ENCODE results near the gene SERHL2.
"Not testable (repeated sequence)": the region's sequence is repeated elsewhere in the genome, so short reads cannot be mapped to it uniquely, and the experiment has no call there.

Gene SERHL2

DNA sequence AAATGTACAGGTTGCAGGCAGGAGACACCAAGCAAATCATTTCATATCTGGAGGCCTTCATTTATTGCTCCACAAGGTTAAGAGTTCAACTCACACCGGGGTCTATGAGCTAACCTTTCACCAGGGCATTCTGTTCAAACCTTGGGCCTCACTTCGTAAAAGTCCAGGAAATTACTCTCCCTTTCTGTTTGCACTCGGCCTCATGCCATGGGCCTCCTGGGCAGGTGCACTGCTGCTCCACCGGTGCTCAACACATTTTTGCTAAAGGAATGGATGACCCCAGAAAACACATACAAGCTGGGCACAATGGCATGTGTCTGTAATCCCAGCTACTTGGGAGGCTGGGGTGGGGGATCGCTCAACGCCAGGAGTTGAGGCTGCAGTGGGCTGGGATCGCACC, 17.6 kb upstream of the SERHL2 start:
- DNase-seq = no peak

DNA sequence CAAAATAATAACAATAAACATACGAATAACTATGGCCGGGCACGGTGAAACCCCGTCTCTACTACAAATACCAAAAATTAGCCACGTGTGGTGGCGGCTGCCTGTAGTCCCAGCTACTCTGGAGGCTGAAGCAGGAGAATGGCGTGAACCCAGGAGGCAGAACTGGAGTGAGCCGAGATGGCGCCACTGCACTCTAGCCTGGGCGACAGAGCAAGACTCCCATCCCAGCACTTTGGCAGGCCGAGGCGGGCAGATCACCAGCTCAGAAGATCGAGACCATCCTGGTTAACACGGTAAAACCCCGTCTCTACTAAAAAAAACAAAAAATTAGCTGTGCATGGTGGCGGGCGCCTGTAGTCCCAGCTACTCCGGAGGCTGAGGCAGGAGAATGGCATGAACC, 17.1 kb upstream of the SERHL2 start:
- not testable (repeated sequence) for DNase-seq

DNA sequence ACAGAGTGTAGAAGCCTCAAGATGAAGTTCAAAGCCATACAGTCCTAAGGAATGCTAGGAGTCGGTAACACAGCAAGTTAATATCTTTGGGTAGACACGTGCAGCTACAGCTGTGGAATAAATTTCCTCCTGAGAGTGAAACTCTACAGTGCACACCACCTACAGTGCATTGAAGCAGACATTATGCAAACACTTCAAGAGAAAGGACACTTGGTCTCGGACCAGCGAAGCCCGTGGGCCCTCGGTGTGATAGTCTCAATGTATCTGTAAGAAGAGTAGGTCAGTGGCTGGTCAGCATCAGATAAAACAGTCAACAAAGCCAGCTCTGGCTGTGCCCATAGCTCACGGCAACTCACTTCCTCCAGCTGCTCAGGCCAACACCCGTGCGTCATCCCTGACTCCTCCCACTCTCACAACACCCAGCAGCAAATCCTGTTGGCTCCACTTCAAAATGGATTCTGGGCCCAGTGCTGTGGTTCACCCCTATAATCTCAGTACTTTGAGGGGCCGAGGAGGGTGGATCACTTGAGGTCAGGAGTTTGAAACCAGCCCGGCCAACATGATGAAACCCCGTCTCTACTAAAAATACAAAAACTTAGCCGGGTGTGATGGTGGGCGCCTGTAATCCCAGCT, 16.4 kb upstream of the SERHL2 start:
- not testable (repeated sequence) for DNase-seq

DNA sequence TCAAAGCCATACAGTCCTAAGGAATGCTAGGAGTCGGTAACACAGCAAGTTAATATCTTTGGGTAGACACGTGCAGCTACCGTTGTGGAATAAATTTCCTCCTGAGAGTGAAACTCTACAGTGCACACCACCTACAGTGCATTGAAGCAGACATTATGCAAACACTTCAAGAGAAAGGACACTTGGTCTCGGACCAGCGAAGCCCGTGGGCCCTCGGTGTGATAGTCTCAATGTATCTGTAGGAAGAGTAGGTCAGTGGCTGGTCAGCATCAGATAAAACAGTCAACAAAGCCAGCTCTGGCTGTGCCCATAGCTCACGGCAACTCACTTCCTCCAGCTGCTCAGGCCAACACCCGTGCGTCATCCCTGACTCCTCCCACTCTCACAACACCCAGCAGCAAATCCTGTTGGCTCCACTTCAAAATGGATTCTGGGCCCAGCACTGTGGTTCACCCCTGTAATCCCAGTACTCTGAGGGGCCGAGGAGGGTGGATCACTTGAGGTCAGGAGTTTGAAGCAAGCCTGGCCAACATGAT, 14.5 kb upstream of the SERHL2 start:
- not testable (repeated sequence) for DNase-seq

DNA sequence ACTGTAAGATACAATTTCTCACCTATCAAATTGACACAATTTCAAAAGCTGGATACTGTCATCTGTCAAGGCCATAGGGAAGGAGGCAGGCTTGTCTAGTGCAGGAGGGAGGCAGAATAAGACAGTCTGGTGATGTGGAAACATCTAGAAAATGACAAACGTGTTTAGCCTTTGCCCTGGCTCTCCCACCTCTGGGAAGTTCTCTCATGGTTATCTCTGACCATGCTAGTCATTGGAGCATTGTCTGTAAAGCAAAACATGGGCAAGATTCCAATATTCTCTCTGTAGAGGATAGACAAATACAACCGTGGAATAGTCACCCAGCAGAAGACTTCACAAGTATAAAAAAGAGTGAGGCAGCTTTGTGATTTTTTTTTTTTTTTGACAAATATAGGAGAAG, 9.1 kb upstream of the SERHL2 start:
- DNase-seq = no peak

DNA sequence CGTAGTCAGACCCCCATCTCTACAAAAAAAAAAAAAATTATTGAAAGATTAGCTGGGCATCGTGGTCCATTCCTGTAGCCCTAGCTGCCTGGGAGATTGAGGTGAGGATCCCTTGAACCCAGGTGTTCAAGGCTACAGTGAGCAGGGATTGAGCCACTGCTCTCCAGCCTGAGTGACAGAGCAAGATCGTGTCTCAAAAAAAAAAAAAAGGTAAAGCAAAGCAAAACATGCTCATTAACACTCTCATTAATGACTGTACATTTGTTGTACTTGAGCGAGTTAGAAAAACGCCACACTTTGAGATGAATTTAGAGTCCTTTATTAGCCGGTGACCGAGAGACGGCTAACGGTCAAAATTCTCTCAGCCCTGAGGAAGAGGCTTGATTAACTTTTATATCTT, 6.2 kb upstream of the SERHL2 start:
- no peak for DNase-seq

DNA sequence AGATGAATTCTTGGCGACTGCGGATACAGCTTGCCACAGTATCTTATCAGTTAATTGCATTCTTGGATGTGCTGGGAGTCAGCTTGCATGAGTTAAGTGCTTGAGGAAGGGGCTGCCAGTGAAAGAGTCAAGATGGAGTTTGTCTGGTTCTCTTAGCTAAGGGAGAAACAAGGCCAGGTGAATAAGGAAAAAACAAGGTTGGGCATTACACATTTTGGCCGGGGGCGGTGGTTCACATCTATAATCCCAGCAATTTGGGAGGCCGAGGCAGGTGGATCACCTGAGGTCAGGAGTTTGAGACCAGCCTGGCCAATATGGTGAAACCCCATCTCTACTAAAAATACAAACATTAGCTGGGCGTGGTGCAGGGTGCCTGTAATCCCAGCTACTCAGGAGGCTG, 5.6 kb upstream of the SERHL2 start:
- not testable (repeated sequence) for DNase-seq

DNA sequence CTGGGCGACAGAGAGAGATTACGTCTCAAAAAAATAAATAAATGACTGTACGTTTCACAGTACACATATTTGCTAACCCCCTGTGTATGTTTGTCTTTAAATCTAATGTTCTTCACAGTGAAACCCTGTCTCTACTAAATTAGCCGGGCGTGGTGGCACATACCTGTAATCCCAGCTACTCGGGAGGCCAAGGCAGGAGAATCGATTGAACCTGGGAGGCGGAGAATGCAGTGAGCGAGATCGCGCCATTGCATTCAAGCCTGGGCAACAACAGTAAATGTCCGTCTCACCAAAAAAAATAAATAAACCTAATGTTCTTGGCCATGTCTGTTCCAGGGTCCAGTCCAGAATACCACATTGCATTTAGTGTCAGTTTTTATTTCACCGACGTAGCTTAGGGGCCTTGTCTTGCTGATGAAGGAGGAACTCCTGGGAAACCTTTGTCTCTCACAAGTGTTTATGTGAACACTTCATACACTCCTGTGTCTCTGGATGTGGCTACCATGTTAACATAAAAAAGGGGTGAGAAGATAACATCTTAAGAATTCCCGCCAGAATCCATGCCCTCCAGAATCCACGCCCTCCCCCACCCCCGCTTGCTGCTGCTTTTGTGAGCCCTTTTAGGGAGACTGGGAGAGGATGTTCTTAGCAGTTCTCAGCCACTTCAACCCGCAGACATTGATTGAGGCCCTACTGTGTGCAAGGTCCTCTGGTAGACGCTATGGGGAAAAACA, 5.0 kb upstream of the SERHL2 start:
- DNase-seq = no peak

DNA sequence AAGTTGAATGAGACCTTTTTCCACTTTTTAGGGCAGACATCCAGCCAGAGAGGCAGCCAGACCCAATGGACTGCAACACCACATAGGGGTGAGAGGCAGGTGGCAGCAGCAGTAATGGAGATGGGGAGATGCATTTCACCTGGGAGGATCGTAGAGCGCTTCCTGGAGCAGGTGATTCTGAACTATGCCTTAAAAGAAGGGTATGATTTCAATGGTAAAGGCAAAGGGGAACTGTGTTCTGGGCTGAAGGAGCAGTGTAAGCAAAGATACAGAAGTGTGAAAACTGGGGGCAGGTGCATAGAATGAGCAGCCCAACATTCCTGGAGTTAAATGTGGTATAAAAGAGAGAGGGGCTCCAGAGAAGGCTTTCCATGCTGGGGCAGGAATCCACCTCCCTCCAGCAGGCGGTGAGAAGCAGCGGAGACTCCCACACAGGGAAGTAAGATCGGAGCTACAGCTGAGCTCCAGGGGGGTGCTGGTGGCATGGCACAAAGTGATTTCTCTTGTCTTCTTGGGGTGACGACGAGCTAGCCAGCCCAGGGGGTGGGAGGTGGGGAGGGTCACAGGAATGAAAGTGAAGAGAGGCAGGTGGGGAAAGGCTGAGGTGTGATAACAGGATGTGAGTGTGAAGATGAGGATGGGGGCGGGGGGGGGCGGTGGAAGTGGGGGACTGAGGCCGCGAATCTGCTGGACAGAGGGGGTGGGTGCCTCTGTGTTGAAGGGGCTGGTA, 4.3 kb upstream of the SERHL2 start:
- no peak for DNase-seq

DNA sequence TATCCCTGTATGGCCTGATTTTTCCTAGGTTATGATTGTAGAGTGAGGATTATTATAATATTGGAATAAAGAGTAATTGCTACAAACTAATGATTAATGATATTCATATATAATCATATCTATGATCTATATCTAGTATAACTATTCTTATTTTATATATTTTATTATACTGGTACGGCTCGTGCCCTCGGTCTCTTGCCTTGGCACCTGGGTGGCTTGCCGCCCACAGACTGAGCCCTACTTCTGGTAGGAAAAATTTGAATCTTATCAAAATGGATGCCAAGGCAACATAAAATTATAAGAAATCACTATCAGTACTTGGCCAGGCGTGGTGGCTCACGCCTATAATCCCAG, 1.5 kb upstream of the SERHL2 start:
- DNase-seq = not testable (repeated sequence)

DNA sequence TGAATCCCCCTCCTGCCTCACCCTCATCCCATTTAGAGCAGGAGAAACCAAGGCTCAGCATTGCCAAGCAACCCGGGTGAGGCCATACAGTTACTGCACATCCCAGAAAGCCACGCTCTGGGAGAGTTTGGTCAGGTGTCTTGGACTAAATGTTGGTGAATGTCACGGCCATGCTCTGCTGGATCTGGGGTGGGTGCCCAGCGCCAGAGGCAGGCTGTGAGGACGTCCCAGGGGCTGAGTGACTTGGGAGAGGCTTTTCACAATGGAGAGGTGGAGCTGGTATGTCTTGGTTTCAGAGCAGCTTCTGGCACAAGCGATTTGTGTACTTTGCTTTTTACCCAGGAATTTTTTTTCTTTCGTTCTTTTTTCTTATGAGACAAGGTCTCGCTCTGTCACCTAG, 6.6 kb downstream of the SERHL2 start:
- DNase-seq = no peak

DNA sequence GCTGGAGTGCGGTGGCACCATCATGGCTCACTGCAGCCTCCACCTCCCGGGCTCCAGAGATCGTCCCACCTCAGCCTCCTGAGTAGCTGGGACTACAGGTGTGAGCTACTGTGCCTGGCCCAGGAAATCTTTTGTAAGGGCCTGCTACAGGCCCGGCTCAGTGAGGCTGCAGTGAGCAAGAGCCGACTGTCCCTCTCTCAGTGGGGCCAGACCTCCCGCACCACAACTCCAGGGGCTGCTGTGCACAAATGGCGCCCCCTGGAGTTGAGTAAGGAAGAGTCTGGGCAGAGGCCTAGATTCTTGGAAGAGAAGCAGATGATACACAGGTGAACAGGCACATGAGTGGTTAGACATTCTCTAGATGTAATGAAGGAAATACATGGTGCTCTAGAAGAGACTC, 7.0 kb downstream of the SERHL2 start:
- peak; percentile 9 for DNase-seq

DNA sequence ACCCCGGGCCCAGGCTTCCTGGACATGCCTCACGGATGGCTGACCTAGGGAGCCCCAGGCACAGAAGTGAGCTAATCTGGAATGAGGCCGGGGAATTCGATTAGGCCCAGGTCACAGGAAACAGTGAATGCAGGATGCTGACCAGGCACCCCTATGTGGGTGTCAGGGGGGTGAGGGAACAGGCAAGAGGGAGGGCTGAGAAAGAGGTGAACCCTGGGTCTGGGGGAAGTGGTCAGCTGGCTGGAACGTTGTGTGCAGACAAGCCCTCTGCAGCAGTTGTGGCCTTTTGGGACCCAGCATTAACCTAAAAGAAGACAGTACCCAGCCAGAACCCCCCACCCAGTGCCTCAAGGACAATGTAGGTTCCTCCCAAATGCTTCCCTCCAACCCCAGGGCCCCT, 8.1 kb downstream of the SERHL2 start:
- no peak for DNase-seq

DNA sequence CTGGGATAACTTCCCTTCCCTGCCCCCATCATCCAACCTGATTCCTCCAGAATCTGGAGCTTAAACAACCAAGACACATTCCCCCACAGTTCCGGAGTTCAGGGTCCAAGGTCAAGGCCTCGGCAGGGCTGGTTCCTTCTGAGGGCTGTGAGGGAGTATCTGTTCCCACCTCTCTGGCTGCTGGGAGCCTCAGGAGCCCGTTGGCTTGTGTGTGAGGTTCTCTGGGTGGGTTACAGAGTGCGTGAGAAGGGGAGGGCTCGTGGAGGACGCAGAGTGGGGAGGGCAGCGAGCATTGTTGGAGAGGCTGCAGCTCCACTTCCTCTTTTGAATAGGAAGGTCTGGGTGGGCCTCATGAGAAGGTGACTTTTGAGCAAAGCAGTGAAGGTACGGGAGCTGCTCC, 8.5 kb downstream of the SERHL2 start:
- DNase-seq = no peak

DNA sequence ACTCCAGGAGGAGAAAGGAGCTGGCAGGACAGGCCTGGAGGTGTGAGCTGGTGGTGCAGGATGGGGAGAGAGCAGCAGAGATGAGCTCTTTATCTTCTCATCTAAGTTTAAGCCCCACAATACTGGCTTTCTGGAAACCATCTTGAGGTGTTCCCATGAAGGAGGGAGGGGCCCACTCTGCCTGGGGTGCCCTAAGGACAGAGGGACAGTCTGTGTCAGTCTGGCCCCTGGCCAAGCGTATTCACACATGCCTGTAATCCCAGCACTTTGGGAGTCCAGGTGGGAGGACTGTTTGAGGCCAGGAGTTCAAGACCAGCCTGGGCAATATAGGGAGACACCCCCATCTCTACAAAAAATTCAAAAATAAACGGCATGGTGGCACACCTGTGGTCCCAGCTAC, 8.9 kb downstream of the SERHL2 start:
- no peak for DNase-seq

DNA sequence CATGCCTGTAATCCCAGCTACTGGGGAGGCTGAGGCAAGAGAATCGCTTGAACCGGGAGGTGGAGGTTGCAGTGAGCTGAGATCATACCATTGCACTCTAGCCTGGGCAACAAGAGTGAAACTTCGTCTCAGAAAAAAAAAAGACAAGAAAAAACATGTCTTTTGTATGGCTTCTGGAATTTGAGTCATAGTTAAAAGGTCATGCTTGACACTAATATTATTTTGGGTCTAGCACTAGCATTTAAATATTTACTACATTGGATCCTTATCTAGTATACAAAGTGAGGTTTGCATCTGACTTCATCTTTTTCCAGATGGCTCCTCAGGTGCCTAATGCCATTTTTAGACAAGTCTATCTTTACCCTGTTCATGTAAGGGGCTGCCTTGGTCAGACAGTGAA, 10.2 kb downstream of the SERHL2 start:
- DNase-seq = not testable (repeated sequence)

DNA sequence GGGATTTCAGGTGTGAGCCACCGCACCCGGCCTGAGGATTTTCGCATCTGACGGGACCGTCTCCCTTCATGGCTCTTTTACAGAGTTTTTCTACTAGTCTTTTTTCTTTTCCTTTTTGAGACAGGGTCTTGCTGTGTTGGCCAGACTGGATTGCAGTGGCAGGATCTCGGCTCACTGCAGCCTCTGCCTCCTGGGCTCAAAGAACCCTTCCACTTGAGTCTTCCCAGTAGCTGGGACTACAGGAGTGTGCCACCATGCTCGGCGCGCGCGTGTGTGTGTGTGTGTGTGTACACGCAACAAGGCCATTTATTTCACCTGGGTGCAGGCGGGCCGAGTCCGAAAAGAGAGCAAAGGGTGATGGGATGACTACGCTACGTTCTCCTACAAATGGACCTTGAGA, 10.9 kb downstream of the SERHL2 start:
- no peak for DNase-seq

DNA sequence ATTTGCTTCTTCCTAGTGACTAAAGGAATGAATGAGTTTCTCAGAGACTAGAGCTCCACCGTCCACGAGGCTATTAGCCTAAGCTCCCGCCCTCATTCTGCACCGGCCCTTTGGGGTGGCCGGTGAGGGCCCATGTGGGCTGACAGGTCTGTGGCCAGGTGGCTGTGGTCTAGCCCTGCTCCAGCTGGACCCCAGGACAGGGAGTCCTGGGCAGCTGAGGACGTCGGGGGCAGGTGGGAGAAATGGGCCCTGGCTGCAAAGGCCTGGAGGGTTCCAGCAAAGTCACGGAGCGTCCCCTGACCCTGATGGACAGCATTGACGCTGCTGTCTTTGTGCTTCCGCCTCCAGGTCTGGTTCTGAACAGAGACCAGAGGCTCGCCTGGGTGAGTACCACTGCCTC, 12.2 kb downstream of the SERHL2 start:
- no peak for DNase-seq

DNA sequence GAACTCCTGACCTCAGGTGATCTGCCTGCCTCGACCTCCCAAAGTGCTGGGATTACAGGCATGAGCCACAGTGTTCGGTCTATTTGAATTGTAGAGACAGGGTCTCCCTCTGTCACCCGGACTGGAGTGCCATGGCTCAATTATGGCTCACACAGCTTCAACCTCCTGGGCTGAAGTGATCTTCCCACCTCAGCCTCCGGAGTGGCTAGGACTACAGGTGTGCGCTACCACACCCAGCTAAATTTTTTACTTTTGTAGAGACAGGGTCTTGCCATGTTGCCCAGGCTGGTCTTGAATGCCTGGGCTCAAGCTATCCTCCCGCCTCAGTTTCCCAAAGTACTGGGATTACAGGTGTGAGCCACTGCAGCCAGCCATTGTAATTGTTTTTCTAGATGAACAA, 14.2 kb downstream of the SERHL2 start:
- not testable (repeated sequence) for DNase-seq

DNA sequence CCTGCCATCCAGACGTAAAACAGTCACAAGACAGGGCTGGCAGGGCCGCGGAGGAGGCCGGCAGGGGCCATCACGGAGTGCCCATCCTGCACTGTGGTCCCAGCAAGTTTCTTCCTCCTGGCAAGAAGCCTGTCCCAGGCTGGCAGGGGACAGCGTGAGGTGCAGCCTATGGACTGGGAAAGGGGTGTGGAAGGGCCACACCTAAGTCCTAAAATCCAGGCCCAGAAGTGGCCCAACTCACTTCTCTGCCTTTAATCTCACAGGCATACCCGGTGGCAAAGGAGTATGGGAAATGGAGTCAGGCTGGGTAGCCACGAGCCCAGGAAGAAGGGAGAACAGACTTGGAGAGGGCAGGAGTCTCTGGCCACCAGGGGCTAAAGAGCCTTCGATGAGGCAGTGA, 16.8 kb downstream of the SERHL2 start:
- not testable (repeated sequence) for DNase-seq

DNA sequence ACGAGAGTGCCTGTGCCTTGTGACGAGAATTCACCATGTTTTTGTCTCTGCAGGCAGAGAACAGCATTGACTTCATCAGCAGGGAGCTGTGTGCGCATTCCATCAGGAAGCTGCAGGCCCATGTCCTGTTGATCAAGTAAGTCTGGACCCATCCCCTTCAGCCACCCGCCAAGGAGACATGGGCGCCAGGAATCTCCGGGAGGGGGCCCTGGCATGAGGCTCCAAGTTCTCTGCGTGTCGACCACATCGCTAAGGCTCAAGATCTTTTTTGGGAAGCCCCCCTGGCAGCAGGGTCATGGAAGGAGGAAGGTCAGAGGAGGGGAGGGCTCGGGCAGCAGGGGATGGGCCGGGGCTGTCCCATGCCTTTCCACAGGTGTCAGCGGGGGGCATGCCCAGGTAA, 17.3 kb downstream of the SERHL2 start:
- not testable (repeated sequence) for DNase-seq

DNA sequence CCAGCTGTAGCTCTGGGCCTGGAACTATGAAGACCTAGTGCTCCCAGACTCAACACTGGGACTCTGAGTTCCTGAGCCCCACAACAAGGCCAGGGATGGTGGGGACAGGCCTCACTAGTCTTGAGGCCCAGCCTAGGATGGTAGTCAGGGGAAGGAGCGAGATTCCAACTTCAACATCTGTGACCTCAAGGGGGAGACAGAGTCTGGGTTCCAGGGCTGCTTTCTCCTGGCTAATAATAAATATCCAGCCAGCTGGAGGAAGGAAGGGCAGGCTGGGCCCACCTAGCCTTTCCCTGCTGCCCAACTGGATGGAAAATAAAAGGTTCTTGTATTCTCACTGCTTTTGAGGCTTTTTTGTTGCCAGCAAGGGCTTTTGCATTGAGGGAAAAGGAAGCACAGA, 20.3 kb downstream of the SERHL2 start:
- not testable (repeated sequence) for DNase-seq

DNA sequence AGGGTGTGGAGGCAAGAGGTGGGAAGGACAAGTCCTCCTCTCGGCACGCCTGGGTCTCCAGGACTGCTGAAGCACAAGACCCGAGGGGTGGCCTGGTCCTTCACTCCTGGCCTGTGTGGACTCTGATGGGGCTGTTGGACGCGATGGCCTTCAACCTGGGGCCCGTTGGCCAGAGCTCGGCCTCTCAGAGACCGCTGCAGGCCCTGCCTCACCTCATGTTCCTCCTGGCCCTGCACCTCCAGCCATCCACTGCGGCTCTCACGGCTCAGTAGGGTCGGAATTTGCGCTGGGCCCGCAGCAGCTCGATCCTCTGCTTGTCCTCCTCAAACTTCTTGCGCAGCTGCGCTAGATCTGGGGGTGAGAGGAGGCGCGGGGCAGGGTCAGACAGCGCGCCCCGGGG, 20.7 kb downstream of the SERHL2 start:
- DNase-seq = not testable (repeated sequence)

DNA sequence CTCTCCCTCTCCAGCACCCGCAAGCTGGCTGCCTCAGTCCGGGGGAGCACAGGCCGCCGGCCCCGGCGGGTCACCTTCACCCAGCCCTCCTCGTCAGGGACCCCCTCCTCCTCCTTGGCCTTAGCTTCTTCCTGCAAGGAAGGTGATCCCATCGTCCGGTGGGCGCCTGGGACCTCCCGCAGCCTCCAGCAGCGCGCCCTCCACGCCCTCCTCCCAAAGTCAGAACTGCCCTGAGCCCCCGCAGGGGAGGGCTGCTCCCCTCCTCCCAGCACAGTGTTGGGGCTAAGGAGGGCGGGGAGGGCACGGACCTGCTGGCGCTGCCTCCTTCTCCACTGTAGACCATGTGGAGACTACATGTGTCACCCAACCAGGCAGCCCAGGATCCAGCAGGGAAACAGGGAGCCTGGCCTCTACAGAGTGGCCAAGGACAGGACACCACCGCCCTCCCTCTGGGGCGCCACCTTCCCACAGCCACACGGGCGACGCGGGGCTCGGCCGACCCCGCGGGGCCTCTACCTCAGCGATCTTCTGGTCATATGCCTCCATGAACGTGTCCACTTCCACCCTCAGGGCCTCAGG, 22.3 kb downstream of the SERHL2 start:
- not testable (repeated sequence) for DNase-seq
